ENCODE data around the gene OR8B2. TPM values are rescaled to one million over a fixed set of nuclear protein-coding genes. Genes with fewer than 3 reads are reported as not detected.
"Not testable (repeated sequence)": the region's sequence is repeated elsewhere in the genome, so short reads cannot be mapped to it uniquely, and the experiment has no call there.

OR8B2 gene
- not detected for polyA plus RNA-seq (2013, experiment 1 of 2)
- not detected for polyA plus RNA-seq (2013, experiment 2 of 2)

DNA sequence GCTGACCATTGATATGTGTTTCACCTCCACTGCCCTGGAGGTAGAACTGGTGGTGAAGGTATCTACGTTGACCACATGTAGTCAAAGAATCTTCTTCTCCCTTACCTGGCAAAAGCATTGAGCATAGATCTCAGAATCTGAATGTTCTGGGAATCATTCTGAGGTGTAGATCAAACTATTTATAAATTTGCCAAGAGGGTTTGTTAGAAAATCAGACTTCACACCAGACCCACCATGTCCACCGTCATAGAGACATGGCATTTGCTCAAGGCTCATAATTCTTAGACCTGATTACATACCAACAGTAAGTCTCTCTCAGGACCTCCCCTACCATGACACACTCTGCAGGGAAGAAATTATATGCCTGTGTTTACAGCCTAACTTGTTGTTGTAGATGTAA, at the start of gene OR8B2:
Gene OR8B2, minus strand, starts transcription at position 101 of the 400 bp plus-strand sequence. CDS start 1,156 bp downstream, outside the sequence.
- no peaks in the 10 kb centered on the region for H3K9me3 ChIP-seq (ENCODE audit: insufficient read depth, low read depth, low read length)
- no peaks in the 10 kb centered on the region for H3K27me3 ChIP-seq (ENCODE audit: insufficient read depth, low read length)
- no peak within 1 kb of the TSS for H3K9ac ChIP-seq (ENCODE audit: low read depth, low read length)
- no peaks in the 10 kb centered on the region for H3K4me1 ChIP-seq (ENCODE audit: insufficient read depth, low read length)
- H3K27ac ChIP-seq (ENCODE audit: low read depth, low read length): no peak within 1 kb of the TSS
- WGBS: 100% methylated on average over 2 of the region's 2 CpGs
- H3K36me3 ChIP-seq (ENCODE audit: insufficient read depth, low read length): no peaks in the 10 kb centered on the region
- no peak within 1 kb of the TSS for H3K4me3 ChIP-seq (ENCODE audit: low read length)

- Histone ChIP-seq H3K9me3 (ENCODE audit: insufficient read depth, low read depth, low read length) (peaks cover 3% of the 10 kb centered on the region; the same call in 1 of the 2 replicates), H3K4me1 (ENCODE audit: insufficient read depth, low read length) (no peaks in the 10 kb centered on the region), H3K4me3 (ENCODE audit: low read length) (no peak overlapping the region), H3K9ac (ENCODE audit: low read depth, low read length) (no peak overlapping the region), H3K27me3 (ENCODE audit: insufficient read depth, low read length) (no peaks in the 10 kb centered on the region), H3K36me3 (ENCODE audit: insufficient read depth, low read length) (no peaks in the 10 kb centered on the region), H3K27ac (ENCODE audit: low read depth, low read length) (no peak overlapping the region)
- 98% methylated on average over 1 of the region's 2 CpGs for WGBS
These were observed 45.3 kb upstream of the OR8B2 start for GRCh38 chr11:124429599-124429998.

GRCh38 chr11:124424384-124424921, 40.2 kb upstream of the OR8B2 start, which contains the start of gene OR8B4:
Gene OR8B4 (minus strand): TSS chr11:124424871. CDS start chr11:124424871, 0 bp downstream.
- no peak within 1 kb of the TSS for H3K9ac ChIP-seq (ENCODE audit: low read depth, low read length)
- H3K4me3 ChIP-seq (ENCODE audit: low read length): no peak within 1 kb of the TSS
- H3K36me3 ChIP-seq (ENCODE audit: insufficient read depth, low read length): no peaks in the 10 kb centered on the region
- no peaks in the 10 kb centered on the region for H3K4me1 ChIP-seq (ENCODE audit: insufficient read depth, low read length)
- no peaks in the 10 kb centered on the region for H3K27me3 ChIP-seq (ENCODE audit: insufficient read depth, low read length)
- no peaks in the 10 kb centered on the region for H3K9me3 ChIP-seq (ENCODE audit: insufficient read depth, low read depth, low read length)
- H3K27ac ChIP-seq (ENCODE audit: low read depth, low read length): no peak within 1 kb of the TSS
- WGBS: 98% methylated on average over 2 of the region's 2 CpGs

DNA sequence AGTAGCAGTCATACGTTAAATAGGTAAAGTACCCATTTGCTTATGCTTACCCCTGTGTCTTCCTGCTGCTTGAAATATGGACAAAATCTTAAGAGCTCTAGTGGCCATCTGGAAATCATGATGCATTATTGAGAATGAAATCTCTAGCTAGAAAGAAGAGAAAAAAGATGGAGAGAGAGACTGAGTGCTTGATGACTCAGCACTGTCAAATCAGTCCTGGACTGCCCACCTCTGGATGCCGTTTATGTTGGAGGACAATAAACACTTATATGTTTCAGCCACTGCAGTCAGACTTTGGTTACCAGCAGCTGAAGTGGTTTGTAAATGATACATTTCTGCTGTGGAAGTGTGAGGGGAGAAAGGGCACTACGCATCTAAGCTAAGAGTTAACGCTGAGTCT, 36.7 kb upstream of the OR8B2 start:
- Histone ChIP-seq H3K4me3 (ENCODE audit: low read length) (no peak overlapping the region), H3K27me3 (ENCODE audit: insufficient read depth, low read length) (no peaks in the 10 kb centered on the region), H3K27ac (ENCODE audit: low read depth, low read length) (no peak overlapping the region), H3K9ac (ENCODE audit: low read depth, low read length) (no peak overlapping the region), H3K36me3 (ENCODE audit: insufficient read depth, low read length) (no peaks in the 10 kb centered on the region), H3K9me3 (ENCODE audit: insufficient read depth, low read depth, low read length) (no peaks in the 10 kb centered on the region), H3K4me1 (ENCODE audit: insufficient read depth, low read length) (no peaks in the 10 kb centered on the region; the same call in 1 of the 2 replicates)
- WGBS: 95% methylated on average over 4 of the region's 4 CpGs

GRCh38 chr11:124415356-124415923, 31.1 kb upstream of the OR8B2 start:
- no peaks in the 10 kb centered on the region; the same call in 1 of the 2 replicates for H3K4me1 ChIP-seq (ENCODE audit: insufficient read depth, low read length)
- H3K4me3 ChIP-seq (ENCODE audit: low read length): no peak overlapping the region
- no peaks in the 10 kb centered on the region for H3K36me3 ChIP-seq (ENCODE audit: insufficient read depth, low read length)
- H3K9me3 ChIP-seq (ENCODE audit: insufficient read depth, low read depth, low read length): no peaks in the 10 kb centered on the region
- H3K9ac ChIP-seq (ENCODE audit: low read depth, low read length): no peak overlapping the region
- H3K27ac ChIP-seq (ENCODE audit: low read depth, low read length): no peak overlapping the region
- H3K27me3 ChIP-seq (ENCODE audit: insufficient read depth, low read length): no peaks in the 10 kb centered on the region
- WGBS: 8% methylated on average over 3 of the region's 5 CpGs

- Histone ChIP-seq H3K9me3 (ENCODE audit: insufficient read depth, low read depth, low read length) (no peaks in the 10 kb centered on the region), H3K27me3 (ENCODE audit: insufficient read depth, low read length) (no peaks in the 10 kb centered on the region), H3K27ac (ENCODE audit: low read depth, low read length) (no peak overlapping the region), H3K4me1 (ENCODE audit: insufficient read depth, low read length) (no peaks in the 10 kb centered on the region), H3K9ac (ENCODE audit: low read depth, low read length) (no peak overlapping the region), H3K4me3 (ENCODE audit: low read length) (no peak overlapping the region), H3K36me3 (ENCODE audit: insufficient read depth, low read length) (no peaks in the 10 kb centered on the region)
- WGBS: 90% methylated on average over 6 of the region's 7 CpGs
These were observed 25.6 kb upstream of the OR8B2 start for GRCh38 chr11:124409906-124410305.

- 97% methylated on average over 2 of the region's 2 CpGs for WGBS
- Histone ChIP-seq H3K4me1 (ENCODE audit: insufficient read depth, low read length) (no peaks in the 10 kb centered on the region), H3K36me3 (ENCODE audit: insufficient read depth, low read length) (no peaks in the 10 kb centered on the region), H3K9ac (ENCODE audit: low read depth, low read length) (no peak overlapping the region), H3K27me3 (ENCODE audit: insufficient read depth, low read length) (no peaks in the 10 kb centered on the region), H3K9me3 (ENCODE audit: insufficient read depth, low read depth, low read length) (0 out of 2 replicates have a peak, but pooled peaks cover 3% of the 10 kb centered on the region), H3K4me3 (ENCODE audit: low read length) (no peak overlapping the region), H3K27ac (ENCODE audit: low read depth, low read length) (no peak overlapping the region)
These were observed 21.3 kb upstream of the OR8B2 start for GRCh38 chr11:124405581-124405980.

GRCh38 chr11:124403186-124403585, 18.9 kb upstream of the OR8B2 start:
- not testable (repeated sequence) for H3K9me3 ChIP-seq (ENCODE audit: insufficient read depth, low read depth, low read length); H3K9ac ChIP-seq (ENCODE audit: low read depth, low read length); H3K4me1 ChIP-seq (ENCODE audit: insufficient read depth, low read length); H3K36me3 ChIP-seq (ENCODE audit: insufficient read depth, low read length); H3K27ac ChIP-seq (ENCODE audit: low read depth, low read length); H3K4me3 ChIP-seq (ENCODE audit: low read length); H3K27me3 ChIP-seq (ENCODE audit: insufficient read depth, low read length)
- 91% methylated on average over 18 of the region's 27 CpGs for WGBS

DNA sequence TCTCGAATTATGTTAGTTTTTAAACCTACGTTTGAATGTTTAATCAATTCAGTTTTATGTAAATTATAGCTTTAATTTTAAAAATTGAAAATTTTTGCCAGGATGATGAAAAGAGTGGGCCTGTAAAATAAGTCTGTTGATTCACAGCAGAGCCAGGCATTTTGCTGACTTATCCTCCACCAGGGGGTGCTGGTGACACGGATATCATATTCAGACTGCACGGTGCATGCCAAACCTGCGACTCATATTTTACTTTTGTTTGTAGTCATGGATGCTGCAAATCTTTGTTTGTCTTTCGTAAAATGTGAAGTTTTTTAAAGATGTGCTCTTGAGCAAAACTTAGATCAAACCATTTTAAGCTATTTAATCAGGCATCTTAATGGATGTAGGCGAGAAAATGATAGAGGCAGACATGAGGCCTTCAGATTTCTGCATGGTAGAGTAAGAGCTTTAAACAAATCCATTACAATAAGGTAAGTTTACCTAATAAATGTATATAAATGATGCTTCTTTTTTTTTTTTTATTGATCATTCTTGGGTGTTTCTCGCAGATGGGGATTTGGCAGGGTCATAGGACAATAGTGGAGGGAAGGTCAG, 18.1 kb upstream of the OR8B2 start:
- Histone ChIP-seq H3K27ac (ENCODE audit: low read depth, low read length) (no peak overlapping the region), H3K9me3 (ENCODE audit: insufficient read depth, low read depth, low read length) (0 out of 2 replicates have a peak, but pooled peaks cover 3% of the 10 kb centered on the region), H3K4me3 (ENCODE audit: low read length) (no peak overlapping the region), H3K4me1 (ENCODE audit: insufficient read depth, low read length) (no peaks in the 10 kb centered on the region), H3K27me3 (ENCODE audit: insufficient read depth, low read length) (no peaks in the 10 kb centered on the region), H3K36me3 (ENCODE audit: insufficient read depth, low read length) (no peaks in the 10 kb centered on the region), H3K9ac (ENCODE audit: low read depth, low read length) (no peak overlapping the region)
- 50% methylated on average over 4 of the region's 8 CpGs for WGBS

DNA sequence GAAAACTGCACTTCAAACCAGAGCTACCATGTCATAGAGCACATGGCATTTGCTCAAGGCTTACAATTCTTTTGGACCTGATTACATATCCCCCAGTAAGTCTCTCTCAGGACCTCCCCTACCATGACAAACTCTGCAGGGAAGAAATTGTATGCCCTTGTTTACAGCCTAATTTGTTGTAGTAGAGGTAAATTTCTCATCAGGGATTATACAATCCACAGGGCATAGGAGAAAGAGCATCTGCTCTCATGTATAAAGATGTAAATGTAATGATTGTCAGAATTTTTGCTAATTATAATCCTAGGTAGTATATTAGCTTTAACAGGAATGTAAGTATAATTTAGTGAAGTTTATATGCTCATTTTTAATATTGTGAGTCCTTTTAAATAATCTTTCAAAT, 14.6 kb upstream of the OR8B2 start, which contains the start of gene OR8B3:
Gene OR8B3, minus strand, starts transcription at position 101 of the 400 bp plus-strand sequence. CDS start 1,673 bp downstream, outside the sequence.
- H3K9me3 ChIP-seq (ENCODE audit: insufficient read depth, low read depth, low read length): 0 out of 2 replicates have a peak, but pooled peaks cover under 1% of the 10 kb centered on the region
- H3K4me3 ChIP-seq (ENCODE audit: low read length): no peak within 1 kb of the TSS
- H3K27ac ChIP-seq (ENCODE audit: low read depth, low read length): no peak within 1 kb of the TSS
- H3K27me3 ChIP-seq (ENCODE audit: insufficient read depth, low read length): no peaks in the 10 kb centered on the region
- H3K36me3 ChIP-seq (ENCODE audit: insufficient read depth, low read length): no peaks in the 10 kb centered on the region
- no peaks in the 10 kb centered on the region for H3K4me1 ChIP-seq (ENCODE audit: insufficient read depth, low read length)
- H3K9ac ChIP-seq (ENCODE audit: low read depth, low read length): no peak within 1 kb of the TSS

DNA sequence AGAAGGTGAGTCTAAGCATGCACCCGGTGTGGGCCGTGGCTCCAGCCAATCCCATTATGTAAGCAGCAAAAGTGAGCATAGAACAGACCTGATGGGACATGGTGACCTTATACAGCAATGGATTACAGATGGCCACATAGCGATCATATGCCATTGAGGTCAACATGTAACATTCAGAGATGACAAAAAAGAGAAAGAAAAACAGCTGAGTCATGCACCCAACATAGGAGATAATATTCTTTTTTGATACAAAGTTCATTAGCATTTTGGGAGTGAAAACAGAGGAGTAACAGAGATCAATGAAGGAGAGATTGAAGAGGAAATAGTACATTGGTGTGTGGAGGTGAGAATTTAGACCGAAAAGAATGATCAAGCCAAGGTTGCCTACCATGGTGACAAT, 12.5 kb upstream of the OR8B2 start:
- not testable (repeated sequence) for H3K27ac ChIP-seq (ENCODE audit: low read depth, low read length); H3K4me1 ChIP-seq (ENCODE audit: insufficient read depth, low read length); H3K36me3 ChIP-seq (ENCODE audit: insufficient read depth, low read length); H3K9ac ChIP-seq (ENCODE audit: low read depth, low read length); H3K4me3 ChIP-seq (ENCODE audit: low read length); H3K27me3 ChIP-seq (ENCODE audit: insufficient read depth, low read length); H3K9me3 ChIP-seq (ENCODE audit: insufficient read depth, low read depth, low read length)
- WGBS: 92% methylated on average over 2 of the region's 4 CpGs
